GM21515 (cell line): ENCODE data around the gene ESRRB.

Experiments used
- ATAC-seq: cut with Tn5 transposase; IDR thresholded peaks from one replicate; pipeline ENCODE4 v1.9.1; 2021; ENCODE audit not compliant: unreplicated experiment

The ESRRB gene

GRCh38 chr14:76491172-76491930 lies 115.4 kb downstream of the ESRRB start:
- no peak for ATAC-seq

GRCh38 chr14:76495983-76496382 lies 120.0 kb downstream of the ESRRB start:
- no peak for ATAC-seq

GRCh38 chr14:76496595-76496994 lies 120.7 kb downstream of the ESRRB start:
- ATAC-seq: no peak

- no peak for ATAC-seq
Measured at GRCh38 chr14:76497550-76498462, 121.9 kb downstream of the ESRRB start.

- ATAC-seq: no peak
Measured at GRCh38 chr14:76498463-76498935, 122.6 kb downstream of the ESRRB start.

- no peak for ATAC-seq
Measured at GRCh38 chr14:76498976-76499375, 123.0 kb downstream of the ESRRB start.

- ATAC-seq: no peak
Measured at GRCh38 chr14:76499399-76499798, 123.5 kb downstream of the ESRRB start.

GRCh38 chr14:76500011-76500410 lies 124.1 kb downstream of the ESRRB start:
- no peak for ATAC-seq

- no peak for ATAC-seq
Measured at GRCh38 chr14:76500480-76500879, 124.5 kb downstream of the ESRRB start.

GRCh38 chr14:76501156-76501720 lies 125.3 kb downstream of the ESRRB start:
- ATAC-seq: no peak

GRCh38 chr14:76502219-76502618 lies 126.3 kb downstream of the ESRRB start:
- ATAC-seq: no peak

GRCh38 chr14:76502638-76503037 lies 126.7 kb downstream of the ESRRB start:
- ATAC-seq: no peak

- no peak for ATAC-seq
Measured at GRCh38 chr14:76509311-76509710, 133.4 kb downstream of the ESRRB start.

GRCh38 chr14:76510181-76510580 lies 134.2 kb downstream of the ESRRB start:
- ATAC-seq: no peak

GRCh38 chr14:76514213-76514998 lies 138.5 kb downstream of the ESRRB start:
- no peak for ATAC-seq

GRCh38 chr14:76516884-76517283 lies 140.9 kb downstream of the ESRRB start:
- no peak for ATAC-seq

- no peak for ATAC-seq
Measured at GRCh38 chr14:76518366-76518765, 142.4 kb downstream of the ESRRB start.

- ATAC-seq: no peak
Measured at GRCh38 chr14:76525106-76525821, 149.3 kb downstream of the ESRRB start.

GRCh38 chr14:76531085-76531484 lies 155.1 kb downstream of the ESRRB start:
- ATAC-seq: no peak

GRCh38 chr14:76531821-76532318 lies 155.9 kb downstream of the ESRRB start:
- no peak for ATAC-seq
